ENCODE data around the gene VWA8.
"Not testable (repeated sequence)": the region's sequence is repeated elsewhere in the genome, so short reads cannot be mapped to it uniquely, and the experiment has no call there.

VWA8 gene

DNA sequence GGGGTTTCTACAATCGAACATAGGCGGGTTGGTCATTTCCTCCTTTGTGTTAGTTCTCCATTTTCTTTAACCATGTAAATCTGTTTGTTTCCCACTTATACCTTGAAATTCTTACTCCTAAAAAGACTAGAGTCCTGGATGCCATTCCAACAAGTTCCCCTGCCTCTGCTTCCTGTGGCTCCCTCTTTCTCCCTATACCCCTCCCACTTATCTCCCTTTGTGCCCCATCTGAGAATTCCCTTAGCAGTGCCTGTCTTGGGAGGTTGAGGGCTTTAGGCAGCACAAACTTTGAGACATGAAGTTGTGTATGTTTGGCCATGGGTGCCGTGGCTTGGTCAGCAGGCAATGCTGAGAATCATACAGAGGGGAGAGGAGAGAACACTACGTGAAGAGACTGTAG, 327.1 kb downstream of the VWA8 start:
- Mint-ChIP-seq H3K4me1 (ENCODE audit: low read depth) (no peaks in the 10 kb centered on the region), H3K27ac (no peak overlapping the region), H3K4me3 (no peak overlapping the region), H3K27me3 (no peaks in the 10 kb centered on the region), H3K9me3 (no peaks in the 10 kb centered on the region), H3K36me3 (ENCODE audit: low read depth) (peaks cover 12% of the 10 kb centered on the region)

DNA sequence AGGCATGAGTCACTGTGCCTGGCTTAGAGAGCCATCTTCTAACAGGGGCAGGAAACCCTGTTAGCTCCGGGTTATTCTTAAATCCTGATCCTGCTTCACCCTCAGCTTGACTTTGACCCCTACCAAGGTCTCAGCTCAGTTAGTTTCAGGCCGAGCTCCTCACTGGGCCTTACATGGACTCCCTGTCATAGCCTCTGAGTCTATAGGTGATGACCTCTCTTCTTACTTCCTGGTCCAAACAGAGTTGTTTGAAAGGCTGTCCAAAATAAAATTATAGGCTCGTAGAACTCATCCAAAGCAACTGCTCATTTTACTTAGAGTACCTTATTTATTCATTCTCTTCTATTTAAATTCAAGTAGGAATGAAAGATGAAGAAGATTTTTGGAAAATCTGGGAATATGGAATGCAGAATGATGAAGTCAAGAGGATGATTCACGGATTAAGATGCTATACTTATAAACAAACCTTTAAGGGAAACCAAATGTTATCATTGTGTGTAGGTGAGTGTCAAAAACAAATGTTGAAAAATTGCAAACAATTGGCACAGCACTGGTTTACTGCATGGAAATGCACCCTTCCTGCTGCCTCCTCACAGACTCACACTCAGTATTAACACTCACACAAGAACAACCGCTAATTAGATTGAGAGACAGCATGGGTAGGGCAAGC, 329.5 kb downstream of the VWA8 start:
- Mint-ChIP-seq H3K9me3 (no peaks in the 10 kb centered on the region), H3K4me1 (ENCODE audit: low read depth) (no peaks in the 10 kb centered on the region), H3K27me3 (no peaks in the 10 kb centered on the region), H3K36me3 (ENCODE audit: low read depth) (peaks cover 9% of the 10 kb centered on the region), H3K27ac (no peak overlapping the region), H3K4me3 (no peak overlapping the region)

- peaks cover 15% of the 10 kb centered on the region for H3K36me3 Mint-ChIP-seq (ENCODE audit: low read depth)
- no peaks in the 10 kb centered on the region for H3K4me1 Mint-ChIP-seq (ENCODE audit: low read depth)
Observed at GRCh38 chr13:41627425-41627824, 333.5 kb downstream of the VWA8 start.

DNA sequence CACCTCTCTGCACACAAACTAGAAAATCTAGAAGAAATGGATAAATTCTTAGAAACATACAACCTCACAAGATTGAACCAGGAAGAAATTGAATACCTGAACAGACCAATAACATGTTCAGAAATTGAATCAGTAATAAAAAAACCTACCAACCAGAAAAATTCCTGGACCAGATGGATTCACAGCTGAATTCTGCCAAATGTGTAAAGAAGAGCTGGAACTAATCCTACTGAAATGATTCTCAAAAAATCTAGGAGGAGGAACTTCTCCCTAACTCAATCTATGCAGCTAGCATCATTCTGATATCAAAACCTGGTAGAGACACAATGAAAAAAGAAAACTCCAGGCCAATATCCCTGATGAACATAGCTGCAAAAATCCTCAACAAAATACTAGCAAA, 336.9 kb downstream of the VWA8 start:
- Mint-ChIP-seq H3K27ac (no peak overlapping the region), H3K27me3 (no peaks in the 10 kb centered on the region), H3K4me1 (ENCODE audit: low read depth) (no peaks in the 10 kb centered on the region), H3K9me3 (no peaks in the 10 kb centered on the region), H3K36me3 (ENCODE audit: low read depth) (peaks cover 29% of the 10 kb centered on the region), H3K4me3 (no peak overlapping the region)

More at GRCh38 chr13:41627425-41627824, 333.5 kb downstream of the VWA8 start:
- no peak overlapping the region for H3K27ac Mint-ChIP-seq
- H3K4me3 Mint-ChIP-seq = no peak overlapping the region
- H3K27me3 Mint-ChIP-seq = no peaks in the 10 kb centered on the region
- H3K9me3 Mint-ChIP-seq = no peaks in the 10 kb centered on the region

- H3K9me3 Mint-ChIP-seq = no peaks in the 10 kb centered on the region
- H3K27ac Mint-ChIP-seq = no peak overlapping the region
- H3K4me1 Mint-ChIP-seq (ENCODE audit: low read depth) = no peaks in the 10 kb centered on the region
- no peak overlapping the region for H3K4me3 Mint-ChIP-seq
- no peaks in the 10 kb centered on the region for H3K27me3 Mint-ChIP-seq
- H3K36me3 Mint-ChIP-seq (ENCODE audit: low read depth) = peaks cover 28% of the 10 kb centered on the region
Observed at GRCh38 chr13:41622432-41623429, 338.2 kb downstream of the VWA8 start.

GRCh38 chr13:41621716-41622431, 339.0 kb downstream of the VWA8 start:
- no peaks in the 10 kb centered on the region for H3K4me1 Mint-ChIP-seq (ENCODE audit: low read depth)
- peaks cover 25% of the 10 kb centered on the region for H3K36me3 Mint-ChIP-seq (ENCODE audit: low read depth)
- H3K4me3 Mint-ChIP-seq = no peak overlapping the region
- no peaks in the 10 kb centered on the region for H3K9me3 Mint-ChIP-seq
- H3K27me3 Mint-ChIP-seq = no peaks in the 10 kb centered on the region
- no peak overlapping the region for H3K27ac Mint-ChIP-seq

GRCh38 chr13:41617633-41618032, 343.3 kb downstream of the VWA8 start:
- not testable (repeated sequence) for H3K9me3 Mint-ChIP-seq; H3K27me3 Mint-ChIP-seq; H3K4me1 Mint-ChIP-seq (ENCODE audit: low read depth); H3K27ac Mint-ChIP-seq; H3K4me3 Mint-ChIP-seq
- peaks cover 48% of the 10 kb centered on the region for H3K36me3 Mint-ChIP-seq (ENCODE audit: low read depth)

GRCh38 chr13:41616151-41616550, 344.8 kb downstream of the VWA8 start:
- peaks cover 48% of the 10 kb centered on the region for H3K36me3 Mint-ChIP-seq (ENCODE audit: low read depth)
- no peaks in the 10 kb centered on the region for H3K4me1 Mint-ChIP-seq (ENCODE audit: low read depth)
- no peak overlapping the region for H3K4me3 Mint-ChIP-seq
- no peaks in the 10 kb centered on the region for H3K9me3 Mint-ChIP-seq
- no peak overlapping the region for H3K27ac Mint-ChIP-seq
- H3K27me3 Mint-ChIP-seq = no peaks in the 10 kb centered on the region

GRCh38 chr13:41615528-41615855, 345.4 kb downstream of the VWA8 start:
- no peaks in the 10 kb centered on the region for H3K27me3 Mint-ChIP-seq
- H3K36me3 Mint-ChIP-seq (ENCODE audit: low read depth) = peaks cover 53% of the 10 kb centered on the region
- no peaks in the 10 kb centered on the region for H3K9me3 Mint-ChIP-seq
- H3K4me1 Mint-ChIP-seq (ENCODE audit: low read depth) = no peaks in the 10 kb centered on the region
- no peak overlapping the region for H3K4me3 Mint-ChIP-seq
- H3K27ac Mint-ChIP-seq = no peak overlapping the region

DNA sequence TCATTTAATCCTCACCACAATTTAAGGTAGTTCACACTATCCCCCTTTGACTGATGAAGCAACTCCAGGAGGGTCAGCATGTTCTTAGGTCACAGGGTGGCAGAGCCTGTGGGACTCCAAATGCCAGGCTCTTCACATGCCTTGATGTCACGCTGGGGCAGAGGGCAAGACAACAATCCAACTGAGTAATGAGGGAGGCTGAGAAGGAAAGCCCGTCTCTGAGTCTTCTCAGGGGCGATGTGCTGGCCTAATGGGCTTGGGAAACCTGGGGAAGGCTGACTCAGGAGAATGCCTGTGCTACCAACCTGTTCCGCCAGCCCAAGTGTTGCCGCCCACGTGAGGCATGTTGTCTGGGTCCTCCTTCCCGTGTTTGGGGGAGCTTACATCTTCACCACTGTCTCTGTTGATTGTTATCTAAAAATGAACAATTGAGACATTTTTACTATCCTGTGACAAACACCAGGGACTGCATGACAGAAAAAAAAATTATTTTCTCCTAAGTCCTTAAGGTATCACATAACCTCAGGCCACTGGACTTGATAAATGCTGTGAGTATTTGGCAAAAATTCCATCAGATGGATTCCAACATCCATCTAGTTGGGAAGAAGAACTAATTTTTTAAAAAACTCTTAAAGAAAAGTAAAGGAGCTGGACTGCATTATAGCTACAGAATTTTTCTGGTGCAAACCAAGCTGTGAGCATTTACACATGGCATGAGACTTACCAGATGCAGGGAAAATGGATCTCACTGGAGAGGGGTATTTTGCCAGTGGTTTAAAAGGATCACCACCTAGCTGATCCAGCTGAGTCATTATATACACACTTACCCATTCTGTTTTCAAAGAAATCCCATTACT, 346.0 kb downstream of the VWA8 start:
- H3K4me3 Mint-ChIP-seq = no peak overlapping the region
- H3K27ac Mint-ChIP-seq = no peak overlapping the region
- no peaks in the 10 kb centered on the region for H3K4me1 Mint-ChIP-seq (ENCODE audit: low read depth)
- no peaks in the 10 kb centered on the region for H3K27me3 Mint-ChIP-seq
- H3K36me3 Mint-ChIP-seq (ENCODE audit: low read depth) = peaks cover 53% of the 10 kb centered on the region
- H3K9me3 Mint-ChIP-seq = no peaks in the 10 kb centered on the region

- Mint-ChIP-seq H3K36me3 (ENCODE audit: low read depth) (peaks cover 51% of the 10 kb centered on the region), H3K4me1 (ENCODE audit: low read depth) (no peaks in the 10 kb centered on the region), H3K4me3 (no peak overlapping the region), H3K9me3 (no peaks in the 10 kb centered on the region), H3K27ac (no peak overlapping the region), H3K27me3 (no peaks in the 10 kb centered on the region)
Observed at GRCh38 chr13:41613984-41614661, 346.8 kb downstream of the VWA8 start.

- no peaks in the 10 kb centered on the region for H3K4me1 Mint-ChIP-seq (ENCODE audit: low read depth)
- H3K27me3 Mint-ChIP-seq = no peaks in the 10 kb centered on the region
- peak overlapping the region; percentile 51 for H3K27ac Mint-ChIP-seq
- no peaks in the 10 kb centered on the region for H3K9me3 Mint-ChIP-seq
- no peak overlapping the region for H3K4me3 Mint-ChIP-seq
- peaks cover 53% of the 10 kb centered on the region for H3K36me3 Mint-ChIP-seq (ENCODE audit: low read depth)
Observed at GRCh38 chr13:41613471-41613870, 347.4 kb downstream of the VWA8 start.

GRCh38 chr13:41611385-41611784, 349.5 kb downstream of the VWA8 start:
- Mint-ChIP-seq H3K36me3 (ENCODE audit: low read depth) (peaks cover 53% of the 10 kb centered on the region), H3K4me3 (no peak overlapping the region), H3K27ac (no peak overlapping the region), H3K27me3 (no peaks in the 10 kb centered on the region), H3K9me3 (no peaks in the 10 kb centered on the region), H3K4me1 (ENCODE audit: low read depth) (no peaks in the 10 kb centered on the region)

DNA sequence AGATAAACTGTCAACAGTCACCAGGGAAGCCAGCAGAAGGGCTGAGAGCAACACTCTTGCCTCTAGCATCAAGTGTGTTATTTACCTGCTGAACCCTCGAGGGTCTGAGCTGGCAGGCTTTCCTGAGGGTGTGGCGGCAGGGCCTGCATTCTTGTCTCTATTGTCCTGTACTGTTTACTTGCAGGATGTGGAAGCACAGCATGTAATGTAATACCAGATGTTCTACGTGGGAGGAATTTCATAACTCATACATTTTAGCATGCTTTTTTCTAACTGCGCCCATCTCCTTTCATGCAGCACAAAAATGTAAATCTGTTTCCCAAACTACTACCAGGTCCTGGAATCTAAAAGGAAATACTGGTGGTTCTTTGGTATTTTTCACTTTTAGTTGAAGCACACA, 350.5 kb downstream of the VWA8 start:
- Mint-ChIP-seq H3K4me1 (ENCODE audit: low read depth) (no peaks in the 10 kb centered on the region), H3K27me3 (no peaks in the 10 kb centered on the region), H3K27ac (no peak overlapping the region), H3K4me3 (no peak overlapping the region), H3K9me3 (no peaks in the 10 kb centered on the region), H3K36me3 (ENCODE audit: low read depth) (peaks cover 51% of the 10 kb centered on the region)
